ENCODE results near the gene PDIA5.

Gene PDIA5

GRCh38 chr3:123089611-123090331 lies 22.9 kb downstream of the PDIA5 start:
- in situ Hi-C loops (cut with HindIII; ENCODE audit: low sequenced_read_pairs) = no loop called here

DNA sequence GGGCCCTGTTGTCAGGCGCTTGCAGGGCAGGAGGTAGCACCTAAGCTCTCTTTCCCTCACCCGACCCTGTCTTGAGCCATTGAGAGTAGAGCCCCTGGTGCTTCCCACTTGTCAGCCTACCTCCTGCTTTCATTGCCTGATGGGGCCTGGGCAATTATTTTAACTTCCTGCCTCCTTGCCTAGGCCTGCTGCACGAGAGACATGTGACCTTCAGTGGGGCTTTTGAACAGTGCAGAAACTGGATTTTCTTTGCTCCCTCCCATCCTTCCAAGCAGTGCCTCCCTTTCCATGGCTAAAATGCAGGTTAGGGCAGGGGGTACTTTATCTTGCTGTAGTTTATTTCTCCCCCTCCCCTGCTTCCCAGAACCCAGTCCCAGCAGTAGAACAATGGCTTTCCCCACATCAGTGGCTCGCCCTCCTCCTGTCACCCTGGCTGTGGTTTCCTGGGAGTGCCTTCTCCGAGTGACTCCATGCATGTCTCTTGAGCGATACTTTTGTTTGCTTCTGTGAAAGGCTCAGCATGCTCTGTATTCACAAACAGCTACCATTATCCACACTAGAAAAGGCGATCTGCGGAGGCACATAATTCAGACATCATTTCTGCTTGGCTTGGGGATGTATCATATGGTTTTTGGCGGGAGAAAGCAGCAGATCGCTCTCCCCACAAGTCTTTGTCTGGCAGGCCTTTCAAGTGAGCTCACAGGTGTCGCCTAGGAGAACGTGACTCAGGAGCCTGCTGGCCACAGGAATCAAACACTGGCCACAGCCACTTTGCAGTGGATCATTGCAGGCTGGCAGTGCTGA lies 24.1 kb downstream of the PDIA5 start:
- in situ Hi-C loops (cut with HindIII; ENCODE audit: low sequenced_read_pairs) = no loop called here

- in situ Hi-C loops (cut with HindIII; ENCODE audit: low sequenced_read_pairs) = no loop called here
These were observed 25.4 kb downstream of the PDIA5 start for GRCh38 chr3:123092243-123092642.

DNA sequence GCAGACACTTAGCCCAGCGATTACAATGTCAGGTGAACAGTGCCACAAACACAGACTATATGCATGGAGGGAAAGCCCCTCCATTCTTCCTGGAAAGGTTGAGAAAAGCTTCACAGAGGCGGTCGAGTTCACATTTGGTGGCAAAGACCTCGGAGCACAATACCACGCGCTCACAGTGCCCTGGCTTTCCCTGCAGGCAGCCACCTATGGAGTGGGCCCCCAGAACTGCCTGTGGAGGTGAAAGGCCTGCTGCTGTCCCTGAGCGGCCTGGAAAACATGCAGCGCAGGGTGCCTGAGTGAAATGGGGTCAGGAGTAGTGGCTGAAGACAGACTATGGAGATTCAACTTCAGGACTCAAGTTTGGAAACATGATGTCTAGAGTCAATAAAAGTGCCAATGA lies 26.9 kb downstream of the PDIA5 start:
- in situ Hi-C loops (cut with HindIII; ENCODE audit: low sequenced_read_pairs) = no loop called here

DNA sequence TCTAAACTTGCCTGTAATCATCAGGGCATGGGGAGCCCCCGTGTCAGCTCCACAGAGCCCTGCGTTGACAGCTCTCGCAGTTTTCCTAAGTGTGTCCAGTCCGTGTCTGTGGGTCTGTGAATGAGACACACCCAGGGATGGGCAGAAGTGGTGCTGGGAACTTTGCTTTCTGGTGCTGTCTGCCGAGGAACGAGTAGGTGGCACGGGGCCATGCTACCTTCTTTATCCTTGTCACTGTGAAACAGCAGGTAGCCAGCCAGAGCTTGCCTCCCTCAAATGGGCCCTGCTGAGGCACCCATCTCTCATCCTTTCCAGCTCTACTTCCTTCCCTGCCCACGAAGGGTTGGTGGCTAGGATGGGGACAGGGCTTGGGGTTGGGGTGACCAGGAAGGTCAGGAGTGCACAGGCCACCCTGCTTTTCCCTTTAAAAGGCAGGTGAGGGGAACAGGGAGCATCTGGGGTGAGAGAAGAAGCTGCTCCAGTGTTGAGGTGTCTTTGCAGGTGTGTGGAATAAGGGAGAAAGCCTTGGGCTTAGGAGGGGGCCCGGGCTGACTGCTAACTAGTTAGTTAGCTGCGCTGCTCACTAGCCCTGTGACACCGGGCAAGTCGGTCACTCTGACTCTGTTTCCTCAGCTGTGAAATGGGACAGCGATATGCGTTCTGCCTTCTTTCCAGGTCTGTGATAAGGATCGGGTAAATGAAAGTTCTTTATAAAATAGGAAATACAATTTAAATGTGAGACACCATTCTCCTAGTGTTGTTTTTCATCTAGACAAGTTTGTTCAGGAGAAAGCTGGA lies 27.9 kb downstream of the PDIA5 start:
- in situ Hi-C loops (cut with HindIII; ENCODE audit: low sequenced_read_pairs) = no loop called here

DNA sequence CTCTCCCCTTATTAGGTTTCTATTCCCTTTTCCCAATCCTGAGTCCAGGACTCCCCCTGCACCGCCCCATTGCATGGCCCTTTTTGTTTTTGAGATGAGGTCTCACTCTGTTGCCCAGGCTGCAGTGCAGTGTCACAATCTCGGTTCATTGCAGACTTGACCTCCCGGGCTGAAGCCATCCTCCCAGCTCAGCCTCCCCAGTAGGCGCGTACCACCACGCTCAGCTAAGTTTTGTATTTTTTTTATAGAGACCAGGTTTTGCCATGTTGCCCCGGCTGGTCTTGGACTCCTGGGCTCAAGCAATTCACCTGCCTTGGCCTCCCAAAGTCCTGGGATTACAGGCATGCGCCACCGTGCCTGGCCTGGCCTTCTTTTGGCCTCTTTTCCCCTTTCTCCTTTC lies 29.3 kb downstream of the PDIA5 start:
- in situ Hi-C loops (cut with HindIII; ENCODE audit: low sequenced_read_pairs) = no loop called here

DNA sequence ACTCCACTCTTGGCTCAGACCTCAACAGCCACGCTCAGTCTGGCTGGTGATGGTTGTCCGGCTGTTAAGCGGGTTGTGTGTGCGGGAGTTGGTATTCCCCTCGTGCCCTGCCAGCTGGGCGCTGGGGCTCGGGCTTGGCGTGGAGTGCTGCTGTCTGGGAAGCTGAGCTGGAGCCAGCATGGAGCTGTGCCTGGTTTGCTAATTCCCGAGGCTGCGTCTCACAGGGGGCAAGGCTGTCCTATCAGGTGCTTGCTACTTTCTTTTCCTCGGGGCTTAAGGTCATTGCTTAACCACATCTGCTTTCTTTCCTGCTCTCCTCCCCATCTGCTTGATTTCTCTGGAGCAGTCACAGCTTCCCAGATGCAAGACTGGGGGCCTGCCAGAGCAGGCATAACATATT lies 29.9 kb downstream of the PDIA5 start:
- in situ Hi-C loops (cut with HindIII; ENCODE audit: low sequenced_read_pairs) = no loop called here

- in situ Hi-C loops (cut with HindIII; ENCODE audit: low sequenced_read_pairs) = no loop called here
These were observed 31.9 kb downstream of the PDIA5 start for GRCh38 chr3:123098426-123099330.

- in situ Hi-C loops (cut with HindIII; ENCODE audit: low sequenced_read_pairs) = loop anchor here (5.0 kb wide), 1 partner anchor 48 kb away; no protein-coding TSS in a partner anchor
These were observed 32.7 kb downstream of the PDIA5 start for GRCh38 chr3:123099331-123100192.

GRCh38 chr3:123100193-123100776 lies 33.5 kb downstream of the PDIA5 start:
- in situ Hi-C loops (cut with HindIII; ENCODE audit: low sequenced_read_pairs) = loop anchor here (5.0 kb wide), 1 partner anchor 47 kb away; no protein-coding TSS in a partner anchor

GRCh38 chr3:123102249-123102648 lies 35.4 kb downstream of the PDIA5 start:
- in situ Hi-C loops (cut with HindIII; ENCODE audit: low sequenced_read_pairs) = loop anchor here (5.0 kb wide), 1 partner anchor 45 kb away; no protein-coding TSS in a partner anchor

- in situ Hi-C loops (cut with HindIII; ENCODE audit: low sequenced_read_pairs) = loop anchor here (5.0 kb wide), 1 partner anchor 44 kb away; no protein-coding TSS in a partner anchor
These were observed 36.0 kb downstream of the PDIA5 start for GRCh38 chr3:123102826-123103225.

- in situ Hi-C loops (cut with HindIII; ENCODE audit: low sequenced_read_pairs) = loop anchor here (5.0 kb wide), 1 partner anchor 43 kb away; no protein-coding TSS in a partner anchor
These were observed 37.7 kb downstream of the PDIA5 start for GRCh38 chr3:123104550-123104949.

DNA sequence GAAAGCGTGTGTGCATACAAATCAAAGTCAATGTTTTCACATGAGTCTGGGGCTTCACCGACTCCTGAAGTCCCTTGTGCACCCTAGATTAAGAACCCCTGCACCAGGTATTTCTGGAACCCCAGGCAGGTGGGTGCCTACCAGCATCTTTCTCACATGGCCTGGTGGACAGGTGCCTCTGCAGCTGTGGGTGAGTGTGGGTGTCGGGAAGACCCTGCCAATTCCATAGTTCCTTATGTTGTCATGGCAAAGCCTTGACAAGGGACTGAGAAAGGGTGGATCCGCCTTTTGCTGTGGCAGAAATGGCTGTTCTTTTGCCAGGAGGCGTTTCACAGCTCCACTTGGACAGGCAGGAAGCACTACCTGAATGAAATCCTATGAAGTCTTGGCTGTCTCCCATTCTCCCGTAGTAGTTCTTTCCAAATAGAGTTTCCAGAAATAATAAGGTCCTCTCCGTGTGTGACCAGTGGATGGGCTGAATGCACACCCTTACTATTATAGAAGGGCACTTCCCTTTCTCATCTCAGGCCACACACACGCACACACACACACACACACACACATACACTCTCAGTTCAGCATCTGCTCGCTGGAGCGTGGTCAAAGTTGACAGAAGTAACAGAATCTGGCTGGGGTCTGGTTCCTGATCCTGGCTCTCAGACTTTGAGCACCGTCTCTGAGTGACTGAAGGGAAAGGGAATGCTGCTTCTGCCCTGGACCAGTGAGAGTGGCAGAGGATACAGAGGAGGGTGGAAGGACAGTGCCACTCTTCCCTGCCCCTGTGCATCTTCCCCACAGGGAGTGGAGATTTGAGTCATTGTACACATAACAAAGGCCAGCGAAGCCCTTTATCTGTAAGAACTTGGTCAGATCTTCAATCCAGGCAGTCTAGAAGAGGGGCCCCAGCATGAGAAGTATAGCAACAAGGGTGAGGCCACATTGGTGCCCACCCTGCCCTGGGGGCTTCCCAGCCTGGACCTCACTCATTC lies 38.7 kb downstream of the PDIA5 start:
- in situ Hi-C loops (cut with HindIII; ENCODE audit: low sequenced_read_pairs) = no loop called here

- in situ Hi-C loops (cut with HindIII; ENCODE audit: low sequenced_read_pairs) = no loop called here
These were observed 43.6 kb downstream of the PDIA5 start for GRCh38 chr3:123110282-123110975.

GRCh38 chr3:123110976-123111615 lies 44.3 kb downstream of the PDIA5 start:
- in situ Hi-C loops (cut with HindIII; ENCODE audit: low sequenced_read_pairs) = no loop called here

DNA sequence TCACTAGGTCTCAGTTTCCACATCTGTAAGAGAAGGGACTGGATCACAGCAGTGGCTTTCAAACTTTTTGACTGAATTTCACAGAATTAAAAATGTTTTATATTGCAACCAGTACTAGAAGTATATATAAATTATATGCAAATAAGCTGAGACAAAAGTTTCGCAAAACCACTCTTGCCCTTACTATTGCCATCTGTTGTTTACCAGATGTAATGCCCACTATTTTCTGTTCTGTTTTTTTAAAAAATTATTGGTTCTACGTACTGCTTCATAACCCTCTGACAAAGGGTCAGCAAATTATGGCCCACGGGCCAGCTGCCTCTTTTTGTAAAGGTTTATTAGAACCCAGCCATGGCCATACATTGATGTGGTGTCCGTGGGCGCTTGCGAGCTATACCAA lies 44.8 kb downstream of the PDIA5 start:
- in situ Hi-C loops (cut with HindIII; ENCODE audit: low sequenced_read_pairs) = no loop called here
